ENCODE results near the gene TMEM135. TPM values are rescaled to one million over a fixed set of nuclear protein-coding genes. Genes with fewer than 3 reads are reported as not detected.

Gene TMEM135
- total RNA-seq (10 to 100 TPM; 12.0 to 28.6 (median 17.5) TPM), polyA plus RNA-seq (1 to 10 TPM; 3.4 to 7.8 TPM)
- long read RNA-seq, donor 1, transcript TMEM135-201 (15 exons, 2,433 nt), result major isoform, 17 of 24 reads
- long read RNA-seq, donor 1, partial matches to known transcripts, result 3 of 24 reads
- long read RNA-seq, donor 1, other reads (novel, unspliced or antisense), result 1 of 24 reads
- long read RNA-seq, donor 2, transcript TMEM135-201 (15 exons, 2,433 nt), result major isoform, 28 of 29 reads
- long read RNA-seq, donor 2, partial matches to known transcripts, result 0 of 29 reads
- long read RNA-seq, donor 2, other reads (novel, unspliced or antisense), result 0 of 29 reads
- long read RNA-seq, donor 3, transcript TMEM135-202 (14 exons, 3,938 nt), result minor isoform, 6 of 63 reads
- long read RNA-seq, donor 3, transcript TMEM135-201 (15 exons, 2,433 nt), result major isoform, 40 of 63 reads
- long read RNA-seq, donor 3, partial matches to known transcripts, result 5 of 63 reads
- long read RNA-seq, donor 3, other reads (novel, unspliced or antisense), result 10 of 63 reads

DNA sequence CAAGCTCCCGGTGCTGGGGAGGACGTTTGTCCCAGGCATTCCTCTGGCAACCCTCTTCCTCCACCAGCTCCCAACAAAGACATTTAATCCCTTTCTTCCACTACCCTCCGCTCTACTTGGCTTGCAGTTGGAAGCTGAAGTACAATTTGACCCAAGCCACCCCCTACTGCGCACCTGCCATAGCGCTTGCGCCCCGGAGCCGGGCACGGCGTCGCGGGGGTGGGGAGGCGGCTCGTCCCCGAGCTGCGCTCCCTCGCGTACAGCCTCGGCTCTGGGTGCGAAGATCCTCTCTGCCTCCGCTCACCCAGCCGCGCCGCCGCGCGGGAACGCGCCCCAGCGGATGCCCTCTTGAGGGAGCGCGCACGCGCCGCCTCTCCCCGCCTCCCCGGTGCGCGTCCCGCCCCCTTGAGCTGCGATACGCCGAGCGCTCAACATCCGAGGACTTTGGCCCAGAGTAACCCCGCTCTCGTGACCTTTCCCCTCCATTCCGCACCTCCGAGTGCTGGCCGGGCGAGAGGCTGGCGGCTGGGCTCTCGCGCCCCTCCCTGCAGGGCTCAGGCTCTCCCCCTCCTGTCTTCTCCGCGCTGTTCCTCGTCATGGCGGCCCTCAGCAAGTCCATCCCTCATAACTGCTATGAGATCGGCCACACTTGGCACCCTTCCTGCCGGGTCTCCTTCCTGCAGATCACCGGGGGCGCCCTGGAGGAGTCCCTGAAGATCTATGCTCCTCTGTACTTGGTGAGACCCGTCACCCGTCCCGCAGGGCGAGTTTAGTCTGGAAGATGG is at the start of gene TMEM135:
Gene TMEM135, plus strand, starts transcription at position 485 of the 785 bp plus-strand sequence. Its CDS starts 112 bp downstream, at position 597.
- Histone ChIP-seq H3K4me3 (peak within 1 kb of the TSS; percentile 54 to 93 (median 84)), H3K27ac (peak within 1 kb of the TSS; percentile 70 to 92 (median 90)), H3K36me3 (peaks cover 0 to 4% (median 0%) of the 10 kb centered on the region in 9 donors), H3K27me3 (no peaks in the 10 kb centered on the region), H3K4me1 (peaks cover 2 to 43% (median 29%) of the 10 kb centered on the region in 9 donors), H3K9me3 (no peaks in the 10 kb centered on the region)
- intact Hi-C loops (cut with DNase I), result loop anchor here in 7 of 10 donors (2.0 to 10.0 kb wide), 7 partner anchors 40 to 95 kb away; partner anchors contain the start of gene FZD4 (in 6 of the 7)
- ATAC-seq (peak; percentile 98 to 100 (median 99)), DNase-seq (peak; percentile 95 to 96)
- TF ChIP-seq, protein P1, sequence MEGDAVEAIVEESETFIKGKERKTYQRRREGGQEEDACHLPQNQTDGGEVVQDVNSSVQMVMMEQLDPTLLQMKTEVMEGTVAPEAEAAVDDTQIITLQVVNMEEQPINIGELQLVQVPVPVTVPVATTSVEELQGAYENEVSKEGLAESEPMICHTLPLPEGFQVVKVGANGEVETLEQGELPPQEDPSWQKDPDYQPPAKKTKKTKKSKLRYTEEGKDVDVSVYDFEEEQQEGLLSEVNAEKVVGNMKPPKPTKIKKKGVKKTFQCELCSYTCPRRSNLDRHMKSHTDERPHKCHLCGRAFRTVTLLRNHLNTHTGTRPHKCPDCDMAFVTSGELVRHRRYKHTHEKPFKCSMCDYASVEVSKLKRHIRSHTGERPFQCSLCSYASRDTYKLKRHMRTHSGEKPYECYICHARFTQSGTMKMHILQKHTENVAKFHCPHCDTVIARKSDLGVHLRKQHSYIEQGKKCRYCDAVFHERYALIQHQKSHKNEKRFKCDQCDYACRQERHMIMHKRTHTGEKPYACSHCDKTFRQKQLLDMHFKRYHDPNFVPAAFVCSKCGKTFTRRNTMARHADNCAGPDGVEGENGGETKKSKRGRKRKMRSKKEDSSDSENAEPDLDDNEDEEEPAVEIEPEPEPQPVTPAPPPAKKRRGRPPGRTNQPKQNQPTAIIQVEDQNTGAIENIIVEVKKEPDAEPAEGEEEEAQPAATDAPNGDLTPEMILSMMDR (IDR thresholded peaks at IDR 0.05), result peak in 4 of 9 donors; percentile 16 to 38 (median 30)
- WGBS, 2 donors, result 1% methylated on average over 66 of the region's 66 CpGs

DNA sequence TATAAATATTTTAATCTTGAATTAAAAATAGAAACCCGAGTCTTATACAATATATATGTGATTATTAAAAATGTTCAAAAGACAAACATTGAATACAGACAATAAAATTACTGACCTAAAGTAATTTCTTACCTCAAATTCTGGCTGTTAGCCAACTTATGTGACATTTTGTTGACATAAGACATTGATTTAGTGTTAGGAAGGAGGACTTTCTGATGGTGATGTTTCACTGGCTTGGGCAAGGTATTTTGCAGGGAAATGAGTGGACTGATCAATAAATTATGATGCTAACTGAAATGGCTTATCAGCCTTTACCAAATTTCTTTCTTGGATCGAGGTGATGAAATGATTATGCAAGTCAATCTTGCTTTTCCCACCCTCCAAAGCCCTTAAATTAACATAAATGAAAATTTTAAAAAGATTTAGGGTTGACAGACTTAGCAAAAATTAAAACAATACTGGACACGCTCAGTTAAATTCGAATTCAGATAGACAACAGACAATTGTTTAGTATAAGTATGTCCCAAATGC is 49.3 kb upstream of the TMEM135 start:
- Histone ChIP-seq H3K9me3 (no peaks in the 10 kb centered on the region), H3K36me3 (no peaks in the 10 kb centered on the region), H3K4me1 (peaks cover 6 to 37% (median 27%) of the 10 kb centered on the region in 9 donors), H3K4me3 (no peak overlapping the region), H3K27me3 (no peaks in the 10 kb centered on the region), H3K27ac (no peak overlapping the region)
- DNase-seq (no peak), ATAC-seq (no peak)
- WGBS, 2 donors, result 90 to 92% methylated on average over 4 of the region's 4 CpGs
- intact Hi-C loops (cut with DNase I), result loop anchor here in 1 of 10 donors (10.0 kb wide), 1 partner anchor 46 kb away; the partner anchor contains the start of gene TMEM135
- TF ChIP-seq, protein P1 (IDR thresholded peaks at IDR 0.05), result no peak

DNA sequence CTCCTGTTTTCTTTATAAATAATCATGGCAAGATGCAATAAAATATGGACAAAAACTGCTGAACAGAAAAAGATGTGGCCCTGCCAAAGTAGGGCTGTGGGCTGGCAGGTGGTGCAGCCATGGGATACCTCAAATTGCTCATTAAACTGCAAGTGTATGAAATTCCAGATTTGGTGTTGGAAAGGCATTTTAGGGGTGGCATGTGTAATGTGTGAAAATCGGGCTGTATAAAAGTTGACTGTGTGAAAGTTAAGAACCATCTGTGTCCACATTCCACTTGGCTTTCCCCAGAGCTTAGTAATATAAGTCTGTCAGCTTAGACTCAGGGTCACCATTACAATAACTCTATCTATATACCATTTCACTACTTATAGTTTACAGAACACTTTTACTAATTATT is 47.7 kb upstream of the TMEM135 start:
- 31 to 60% methylated on average over 1 of the region's 1 CpG for WGBS, 2 donors
- ATAC-seq (peak in 1 of 8 donors; percentile 19), DNase-seq (no peak)
- Histone ChIP-seq H3K9me3 (no peaks in the 10 kb centered on the region), H3K4me1 (peaks cover 2 to 28% (median 15%) of the 10 kb centered on the region in 9 donors), H3K27me3 (no peaks in the 10 kb centered on the region), H3K36me3 (no peaks in the 10 kb centered on the region), H3K4me3 (no peak overlapping the region), H3K27ac (peak overlapping the region in 4 of 10 donors; percentile 27 to 47 (median 41))
- TF ChIP-seq, protein P1 (IDR thresholded peaks at IDR 0.05), result no peak
- intact Hi-C loops (cut with DNase I), result loop anchor here in 3 of 10 donors (5.0 kb wide), 2 partner anchors 33 to 292 kb away; partner anchors contain the start of gene FZD4 (in 3 of the 3)
